HG02885 (cell line): ENCODE data around the gene USP12.
"Not testable (repeated sequence)": the region's sequence is repeated elsewhere in the genome, so short reads cannot be mapped to it uniquely, and the experiment has no call there.

Experiments
- ATAC-seq: cut with Tn5 transposase; IDR thresholded peaks from one replicate; pipeline ENCODE4 v1.9.1; 2021; ENCODE audit warnings: mild to moderate bottlenecking; ENCODE audit not compliant: unreplicated experiment, poor library complexity

The USP12 gene

DNA sequence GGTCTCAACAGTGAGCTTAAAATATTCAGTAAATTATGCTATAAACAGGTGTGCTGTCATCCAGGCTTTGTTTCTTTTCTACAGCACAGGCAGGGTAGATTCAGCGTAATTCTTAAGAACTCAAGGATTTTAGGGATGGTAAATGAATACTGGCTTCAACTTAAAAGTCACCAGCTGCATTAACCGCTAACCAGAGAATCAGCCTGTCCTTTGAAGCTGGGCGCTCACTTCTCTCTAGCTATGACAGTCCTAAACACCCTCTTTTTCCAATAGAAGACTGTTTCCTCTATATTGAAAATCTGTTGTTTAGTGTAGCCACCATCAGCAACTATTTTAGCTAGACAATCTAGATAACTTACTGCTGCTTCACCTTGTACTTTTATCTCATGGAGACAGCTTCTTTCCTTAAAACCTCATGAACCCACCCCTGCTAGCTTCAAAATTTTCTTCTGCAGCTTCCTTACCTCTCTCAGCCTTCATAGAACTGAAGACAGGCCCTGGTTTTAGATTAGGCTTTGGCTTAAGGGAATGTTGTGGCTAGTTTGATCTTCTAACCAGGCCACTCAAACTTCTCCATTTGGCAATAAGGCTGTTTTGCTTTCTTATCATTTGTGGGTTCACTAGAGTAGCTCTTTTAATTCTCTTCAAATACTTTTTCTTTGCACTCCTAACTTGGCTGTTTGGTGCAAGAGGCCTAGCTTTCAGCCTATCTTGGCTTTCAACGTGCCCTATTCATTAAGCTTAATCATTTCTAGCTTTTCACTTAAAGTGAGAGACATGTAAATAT, 89.5 kb downstream of the USP12 start:
- ATAC-seq: no peak

DNA sequence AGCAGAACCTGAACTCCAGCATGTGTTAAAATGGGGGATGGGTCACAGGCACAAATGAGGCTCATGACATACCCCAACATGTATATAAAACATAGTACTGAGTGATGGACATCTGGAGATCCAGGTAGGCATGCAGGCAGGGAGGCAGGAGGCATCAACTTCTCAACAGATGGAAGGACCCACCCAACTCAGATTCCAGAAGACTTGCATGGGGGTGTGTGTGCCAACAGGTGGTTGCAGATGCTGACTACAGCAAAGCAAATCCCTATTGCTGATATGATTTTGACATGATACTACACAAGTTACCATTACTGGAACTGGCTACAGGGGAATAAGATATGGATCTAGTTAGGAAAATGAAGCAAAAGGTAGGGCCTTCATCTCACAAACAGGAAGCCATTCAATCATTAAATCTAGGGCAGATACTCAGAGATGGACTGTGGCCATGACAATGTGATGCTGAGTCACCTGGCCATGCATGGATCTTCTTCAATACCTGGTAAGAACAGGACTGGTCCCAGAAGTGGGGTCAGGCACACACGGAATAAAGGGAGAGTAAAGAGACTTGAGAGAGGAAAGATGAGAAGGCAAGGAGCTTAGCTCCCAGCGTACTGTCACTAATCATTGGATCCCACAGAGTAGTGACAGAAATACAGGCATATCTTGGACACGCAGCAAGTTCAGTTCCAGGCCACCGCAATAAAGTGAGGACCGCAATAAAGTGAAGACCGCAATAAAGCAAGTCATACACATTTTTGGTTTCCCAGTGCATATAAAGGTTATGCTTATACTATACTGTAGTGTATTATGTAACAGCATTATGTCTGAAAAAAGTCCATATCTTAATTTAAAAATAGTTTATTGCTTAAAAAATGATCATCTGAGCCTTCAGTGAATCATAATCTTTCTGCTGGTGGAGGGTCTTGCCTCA, 91.3 kb downstream of the USP12 start:
- no peak for ATAC-seq

DNA sequence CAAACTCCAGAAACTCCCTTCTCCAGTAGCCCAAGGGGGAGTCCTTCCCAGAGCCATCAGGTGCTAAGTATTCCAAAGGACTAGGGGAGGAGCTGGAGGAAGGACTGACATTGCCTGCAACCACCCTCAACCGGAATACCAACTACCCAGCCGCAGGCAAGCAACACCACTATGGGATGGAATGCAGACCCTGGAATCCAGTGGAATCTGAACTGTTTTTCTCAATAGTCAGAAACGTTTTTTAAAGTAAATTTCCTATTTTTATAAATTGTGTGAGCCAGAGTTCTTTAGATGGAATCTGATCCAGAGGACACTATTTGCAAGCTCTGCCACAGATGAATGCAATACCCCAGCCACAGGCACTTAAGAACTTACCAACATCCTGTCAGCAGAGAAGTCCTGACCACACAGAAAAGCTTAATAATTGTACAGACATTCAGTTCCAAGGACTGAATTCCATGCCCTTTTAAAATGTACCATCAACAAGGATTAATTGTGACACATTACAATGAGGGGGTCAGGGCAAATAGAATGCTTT, 92.1 kb downstream of the USP12 start:
- ATAC-seq: no peak

DNA sequence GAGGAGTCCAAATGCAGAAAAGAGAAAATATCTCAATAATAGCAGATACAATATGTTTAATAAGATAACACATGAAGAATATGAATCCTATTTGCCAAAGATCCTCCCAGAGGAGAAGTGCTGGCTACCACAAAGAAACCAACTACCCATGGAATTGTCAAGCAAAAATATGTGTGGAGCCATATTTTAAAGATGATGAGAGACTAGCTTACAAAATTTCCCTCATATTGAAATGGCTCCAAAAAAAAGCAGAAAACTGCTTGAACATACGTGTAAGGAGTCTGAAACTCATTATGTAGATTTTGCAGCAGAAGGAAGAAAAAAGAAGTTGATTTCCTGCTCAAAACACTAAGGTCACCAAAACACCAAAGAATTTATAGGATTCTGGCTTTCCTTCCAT, 94.2 kb downstream of the USP12 start:
- no peak for ATAC-seq

DNA sequence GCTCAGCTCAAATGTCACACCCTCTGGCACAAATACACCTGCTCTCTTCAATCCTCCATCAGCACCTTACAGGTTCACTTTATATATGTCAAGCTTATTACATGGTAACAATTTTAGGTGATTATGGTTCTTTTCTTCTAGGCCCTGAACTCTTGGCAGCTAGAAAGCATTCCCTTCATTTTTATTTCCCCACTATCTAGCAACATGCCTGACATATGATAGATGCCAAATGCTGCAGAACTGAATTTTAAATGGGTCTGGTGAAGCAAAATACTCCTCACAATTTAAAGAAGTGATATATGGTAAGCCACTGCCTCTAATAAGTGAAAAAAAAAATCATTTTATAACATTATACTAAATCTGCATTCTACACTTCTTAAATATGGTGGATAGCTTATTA, 95.2 kb downstream of the USP12 start:
- ATAC-seq: no peak

DNA sequence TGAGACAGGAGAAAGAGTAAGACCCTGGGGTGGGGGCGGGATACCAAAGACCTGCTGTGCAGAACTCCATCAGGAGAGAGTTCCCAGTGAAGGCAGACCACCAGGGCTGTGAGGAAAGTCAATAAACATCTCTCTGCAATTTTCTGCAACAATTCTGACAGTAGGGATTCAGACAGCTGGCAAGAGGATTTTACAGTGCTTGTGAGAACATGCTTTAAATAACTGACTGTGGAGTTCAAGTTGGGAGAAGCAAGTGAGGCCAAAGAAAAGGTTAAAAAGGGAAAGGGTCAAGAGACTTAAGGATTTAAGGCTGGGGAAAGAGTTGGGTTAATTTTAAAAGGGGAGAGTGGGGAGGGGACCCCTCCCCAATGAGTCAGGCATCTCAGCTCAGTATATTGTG, 98.4 kb downstream of the USP12 start:
- no peak for ATAC-seq

DNA sequence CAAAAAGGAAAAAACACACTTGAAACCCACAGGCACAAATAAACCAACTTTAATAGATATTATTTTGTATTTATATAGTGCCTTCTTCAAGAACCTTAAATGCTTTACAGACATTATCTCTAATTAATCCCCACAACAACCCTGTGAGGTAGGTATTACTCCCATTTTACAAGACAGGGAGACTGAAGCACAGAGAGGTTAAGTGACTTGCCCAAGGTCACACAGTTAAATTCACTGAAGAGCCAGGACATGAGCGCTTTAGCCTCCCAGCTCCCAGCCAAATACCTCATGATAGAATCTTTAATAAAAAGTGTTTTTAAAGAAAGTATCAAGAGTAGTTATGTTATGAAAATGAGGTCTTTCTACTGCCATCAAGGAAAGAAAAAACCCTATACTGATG, 105.5 kb downstream of the USP12 start:
- ATAC-seq: not testable (repeated sequence)

DNA sequence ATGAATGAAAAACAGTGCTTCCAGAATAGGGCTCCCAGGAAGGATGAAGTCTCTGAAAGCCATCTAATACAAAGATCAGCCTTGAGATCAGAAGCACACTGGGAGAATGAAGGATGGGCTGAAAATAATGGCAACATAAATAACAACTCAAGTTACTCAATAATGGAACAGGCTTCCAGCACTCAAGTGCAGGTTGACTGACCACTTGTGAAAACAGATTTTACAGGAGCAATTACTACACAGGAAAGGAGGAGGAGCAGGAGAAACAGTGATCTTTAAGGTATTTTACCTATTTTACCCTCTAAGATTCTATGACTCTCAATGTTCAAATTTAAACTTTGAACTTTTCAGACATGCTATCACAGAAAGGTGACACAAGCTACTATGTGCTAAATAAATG, 106.0 kb downstream of the USP12 start:
- no peak for ATAC-seq

DNA sequence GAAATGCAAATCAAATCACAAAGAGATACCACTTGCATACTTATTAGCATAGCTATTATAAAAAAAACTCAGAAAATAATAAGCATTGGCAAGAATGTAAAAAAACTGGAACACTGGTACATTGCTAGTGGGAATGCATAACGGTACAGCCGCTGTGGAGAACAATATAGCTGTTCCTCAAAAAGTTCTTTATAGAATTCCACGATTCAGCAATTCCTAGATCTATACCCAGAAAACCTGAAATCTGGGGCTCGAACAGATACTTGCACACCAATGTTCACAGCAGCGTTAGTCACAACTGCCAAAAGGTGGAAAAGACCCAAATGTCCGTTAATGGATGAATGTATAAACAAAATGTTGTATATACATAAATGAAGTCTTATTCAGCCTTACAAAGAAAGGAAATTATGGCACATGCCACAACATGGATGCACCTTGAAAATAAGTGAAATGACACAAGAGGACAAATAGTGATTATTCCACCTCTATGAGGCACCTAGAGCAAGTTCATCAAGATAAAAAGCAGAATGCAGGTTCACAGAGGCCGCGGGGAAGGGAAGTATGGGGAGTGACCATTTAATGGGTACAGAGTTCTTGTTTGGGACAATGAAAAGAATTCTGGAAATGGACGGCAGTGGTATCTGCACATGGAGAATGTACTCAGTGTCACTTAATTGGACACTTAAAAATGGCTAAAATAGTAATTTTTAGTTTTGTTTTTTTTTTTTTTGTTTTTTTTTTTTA, 107.2 kb downstream of the USP12 start:
- no peak for ATAC-seq

DNA sequence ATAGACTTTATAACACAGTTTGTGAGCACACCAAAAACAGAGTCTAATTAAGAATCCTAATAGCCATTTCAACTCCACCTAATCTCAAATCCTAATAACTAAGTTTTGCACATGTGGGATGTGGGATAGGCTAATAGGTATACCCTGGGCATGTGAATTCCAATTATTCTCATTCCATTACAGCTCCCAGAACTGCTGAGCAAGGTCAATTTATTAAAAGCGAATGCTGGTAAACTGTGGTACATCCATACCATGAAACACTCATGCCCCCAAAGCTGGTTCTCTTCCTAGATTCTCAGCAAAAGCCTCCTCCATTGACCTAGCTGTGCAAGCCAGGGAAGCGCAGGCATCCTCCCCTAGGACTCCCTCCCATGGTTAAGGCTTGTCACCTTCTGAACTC, 113.8 kb downstream of the USP12 start:
- ATAC-seq: no peak

DNA sequence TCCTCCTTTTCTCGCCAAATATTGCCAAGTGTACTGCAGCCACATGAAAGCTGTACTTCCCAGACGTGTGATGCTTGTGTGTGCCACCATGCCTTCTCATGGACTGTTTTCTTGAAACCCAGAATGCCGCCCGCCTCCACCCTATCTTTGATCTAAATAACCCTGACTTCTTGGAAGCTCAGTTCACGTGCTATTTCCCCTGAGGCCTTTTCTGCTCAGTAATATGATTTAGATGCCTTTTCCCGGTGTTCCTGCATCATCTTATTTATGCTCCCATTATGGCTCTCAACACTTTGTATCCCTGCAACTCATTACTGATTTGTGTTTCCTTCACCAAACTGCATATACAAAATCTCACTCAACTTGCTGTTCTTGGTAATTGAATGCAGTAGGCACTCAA, 116.1 kb downstream of the USP12 start:
- ATAC-seq: no peak

DNA sequence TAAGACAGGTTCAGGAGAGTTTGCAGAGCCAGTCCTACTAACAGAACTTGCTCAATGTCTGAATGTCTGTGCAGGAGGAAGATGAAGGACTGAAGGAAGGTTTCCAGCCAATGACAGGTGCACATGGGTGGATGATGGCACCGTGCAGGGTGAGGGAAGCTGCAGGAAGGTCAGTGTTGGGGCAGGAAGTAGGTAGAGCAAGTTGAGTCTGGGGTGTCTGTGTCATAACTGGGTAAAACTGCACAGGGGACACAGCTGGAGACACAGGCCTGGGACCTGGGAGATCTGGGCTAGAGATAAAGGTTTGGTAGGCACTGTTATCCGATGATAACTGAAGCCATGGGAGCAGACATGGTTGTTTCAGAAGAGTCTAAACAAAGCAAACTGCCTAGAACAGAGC, 116.9 kb downstream of the USP12 start:
- no peak for ATAC-seq

DNA sequence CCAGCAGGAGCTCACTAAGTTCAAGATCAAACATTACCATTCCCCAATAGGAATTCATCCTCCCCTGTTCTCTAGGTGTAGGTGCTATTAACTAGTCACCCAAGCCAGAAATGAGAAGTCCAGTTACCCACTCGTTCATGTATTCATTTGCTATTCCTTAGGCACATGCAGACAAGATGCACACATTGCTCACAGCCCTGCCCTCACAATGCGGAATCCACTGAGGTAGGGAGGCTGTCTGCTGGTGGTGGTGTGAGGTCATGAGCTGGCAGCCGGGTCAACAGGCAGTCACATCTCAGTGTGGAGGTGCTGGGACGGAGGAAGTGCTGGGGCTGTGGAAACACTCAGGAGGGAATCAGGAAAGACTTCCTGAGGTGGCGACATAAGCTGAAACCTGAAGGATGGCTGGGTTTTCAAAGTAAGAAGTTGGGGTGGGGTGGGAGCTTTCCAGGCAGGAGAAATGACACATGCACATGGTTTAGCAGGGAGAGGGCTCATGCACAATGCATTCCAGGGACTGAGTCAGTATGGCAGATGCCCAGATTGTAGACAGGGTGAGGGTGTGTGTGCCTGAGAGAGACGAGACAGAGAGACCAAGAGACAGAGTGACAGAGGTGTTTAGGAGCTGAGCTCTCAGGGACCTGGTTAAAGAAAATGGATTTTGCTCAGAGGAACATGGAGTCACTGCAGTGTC, 117.6 kb downstream of the USP12 start:
- ATAC-seq: no peak

DNA sequence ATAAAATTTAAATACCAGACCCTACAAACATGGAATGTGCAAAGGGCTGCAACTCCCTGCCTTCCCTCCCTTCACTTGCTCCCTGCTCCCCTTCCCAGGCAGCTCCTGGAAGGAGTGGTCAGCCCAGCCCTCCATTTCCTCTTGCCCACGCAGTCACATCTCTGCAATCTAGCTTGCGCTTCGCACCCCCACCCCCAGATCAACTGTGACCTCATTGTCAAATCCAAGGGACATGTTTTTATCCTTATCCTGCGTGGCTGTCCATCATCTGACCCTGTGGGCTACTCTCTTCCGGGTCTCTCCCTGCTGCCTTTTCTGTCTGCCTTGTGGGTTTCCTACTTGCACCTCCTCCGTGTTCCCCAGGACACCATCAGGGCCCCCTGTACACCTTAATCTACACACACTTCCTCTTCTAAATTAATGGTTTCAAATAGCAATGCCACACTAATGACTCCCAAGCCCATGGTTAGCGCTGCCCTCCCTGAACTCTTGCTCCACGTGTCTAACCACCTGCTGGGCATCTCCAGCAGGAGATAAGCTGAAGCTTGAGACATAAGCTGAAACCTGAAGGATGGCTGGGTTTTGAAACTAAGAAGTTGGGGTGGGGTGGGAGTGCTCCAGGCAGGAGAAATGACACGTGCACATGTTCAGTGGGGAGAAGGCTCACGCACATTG, 118.3 kb downstream of the USP12 start:
- no peak for ATAC-seq

DNA sequence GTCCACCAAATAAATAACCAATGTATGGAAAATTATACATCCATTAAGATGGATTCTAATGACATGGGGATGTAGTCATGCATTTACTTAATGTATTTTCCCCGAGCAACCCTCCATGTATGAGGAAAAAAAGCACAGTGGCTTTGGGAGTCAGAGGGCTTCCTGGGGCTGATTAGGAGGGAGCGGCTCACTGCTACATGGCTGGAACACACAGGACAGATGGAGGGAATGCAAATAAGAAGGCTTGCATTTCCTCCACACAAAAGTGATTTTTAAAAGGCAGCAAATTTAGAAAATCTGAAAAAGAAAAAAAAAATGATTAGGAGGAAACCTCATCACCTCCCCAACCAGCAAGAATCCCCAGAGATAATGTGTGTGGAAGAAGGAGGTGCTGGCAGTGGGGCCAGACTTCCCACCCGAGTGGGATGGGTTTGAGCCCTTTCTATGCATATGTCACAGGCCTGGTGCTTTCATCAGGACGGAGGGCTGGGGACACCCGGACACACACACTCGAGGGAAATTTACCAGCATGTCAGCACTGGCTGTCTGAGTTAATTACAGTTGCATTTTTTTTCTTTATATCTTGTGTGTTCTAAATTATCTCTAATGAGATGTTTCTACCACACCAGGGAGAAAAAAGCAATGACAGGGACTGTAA, 118.9 kb downstream of the USP12 start:
- ATAC-seq: no peak

DNA sequence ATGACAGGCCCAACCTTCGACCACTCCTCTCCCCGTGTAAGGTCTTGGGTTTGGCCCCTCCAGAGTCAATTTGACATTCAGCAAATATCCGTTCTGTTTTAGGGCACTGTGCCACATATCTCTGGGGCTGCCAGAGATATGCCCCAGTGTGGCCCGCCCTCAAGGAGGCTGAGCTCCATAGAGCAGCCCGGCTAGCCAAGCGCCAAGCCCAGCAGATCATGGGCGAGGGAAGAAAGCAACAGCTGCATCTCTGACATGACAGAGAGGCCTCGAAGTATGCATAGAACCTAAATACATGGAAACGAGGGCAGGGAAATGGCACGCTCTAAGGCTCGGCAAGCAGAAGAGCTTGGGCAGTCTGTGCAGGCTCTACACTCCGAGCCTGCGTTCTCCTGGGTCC, 124.5 kb downstream of the USP12 start:
- ATAC-seq: no peak

DNA sequence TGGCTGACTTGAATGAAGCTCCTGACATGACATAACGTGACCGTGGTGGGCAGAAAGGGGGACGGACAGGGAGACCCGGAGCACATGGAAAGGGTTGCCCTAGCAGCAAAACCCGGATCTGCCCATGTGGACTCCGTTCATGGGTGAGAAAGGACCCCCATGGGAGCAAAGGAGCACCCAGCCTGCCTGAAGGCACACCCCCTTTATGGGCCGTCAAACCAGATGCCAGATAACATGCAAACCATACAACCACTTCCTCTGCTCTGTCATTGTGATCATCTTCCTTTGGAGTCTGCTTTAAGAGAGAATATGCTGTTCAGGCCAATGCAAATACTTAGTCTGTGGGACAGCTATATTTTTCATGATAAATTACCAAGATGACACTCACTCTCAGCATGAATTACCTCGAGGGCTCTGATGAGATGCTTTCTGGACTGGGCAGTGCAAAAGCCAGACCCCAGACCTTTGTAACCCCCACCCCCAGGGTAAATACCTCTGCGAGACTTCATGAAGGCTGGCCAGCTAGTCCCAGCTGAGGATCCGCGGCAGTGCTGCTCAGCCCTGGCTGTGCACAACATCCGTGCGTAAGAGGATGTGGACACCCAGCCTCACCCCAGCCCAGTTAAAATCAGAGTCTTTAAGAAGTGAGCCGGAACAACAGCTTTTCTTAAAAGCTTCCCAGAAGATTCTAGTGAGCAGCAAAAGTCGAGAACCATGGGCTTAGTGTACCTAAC, 126.6 kb downstream of the USP12 start:
- peak; percentile 79 for ATAC-seq

DNA sequence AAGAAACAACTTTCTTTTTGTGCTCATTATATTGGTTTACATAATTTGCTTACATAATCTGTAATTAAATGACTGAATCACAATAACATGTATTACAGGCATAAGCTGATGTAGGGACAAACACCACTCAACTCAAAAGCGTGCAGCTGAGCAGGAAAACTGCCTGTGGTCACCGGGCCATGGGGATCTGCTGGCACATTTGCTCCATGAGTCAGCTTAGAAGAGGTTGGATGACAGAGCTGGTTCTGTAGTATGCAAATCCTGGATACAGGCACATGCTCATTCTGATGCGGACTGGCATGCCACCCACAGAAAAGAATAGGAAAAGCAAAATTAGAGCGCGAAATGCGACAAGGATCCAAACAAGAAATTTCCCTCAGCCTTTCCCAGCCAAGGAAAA, 128.6 kb downstream of the USP12 start:
- ATAC-seq: no peak
